ENCODE data around the gene OIP5.
"Not testable (repeated sequence)": the region's sequence is repeated elsewhere in the genome, so short reads cannot be mapped to it uniquely, and the experiment has no call there.

The OIP5 gene

DNA sequence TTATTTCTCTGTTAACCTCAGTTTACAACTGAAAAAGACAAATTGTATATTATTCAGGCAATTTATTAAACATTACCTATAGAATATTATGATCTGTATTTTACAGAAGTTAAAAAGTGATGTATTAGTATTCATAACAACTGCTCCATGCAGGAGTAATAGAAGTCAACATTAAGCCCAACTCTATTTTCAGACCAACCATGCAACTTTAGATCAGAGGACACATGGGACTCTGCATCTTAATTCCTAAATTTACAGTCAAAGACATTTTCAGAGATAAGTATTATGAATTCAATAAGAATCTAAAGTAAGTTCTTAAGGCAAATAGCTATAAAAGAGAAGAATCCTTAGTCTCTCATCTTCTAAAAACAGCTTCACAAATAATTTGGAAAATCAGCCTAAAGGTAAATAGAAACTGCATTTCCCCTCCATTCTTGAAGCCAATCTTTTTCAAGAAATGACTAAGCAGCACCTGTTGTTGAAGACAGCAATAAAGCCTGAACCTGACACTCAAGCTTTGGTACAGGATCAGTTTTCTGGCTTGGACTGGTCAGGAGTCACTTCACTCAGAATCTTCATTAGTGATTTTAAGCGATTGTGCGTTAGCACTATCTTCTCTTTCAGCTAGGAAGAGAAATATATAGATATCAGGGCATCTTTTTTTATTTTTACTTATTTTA is 23.0 kb downstream of the OIP5 start:
- H3K9ac ChIP-seq (ENCODE audit: low read length), result no peak overlapping the region
- TF ChIP-seq, protein P1, sequence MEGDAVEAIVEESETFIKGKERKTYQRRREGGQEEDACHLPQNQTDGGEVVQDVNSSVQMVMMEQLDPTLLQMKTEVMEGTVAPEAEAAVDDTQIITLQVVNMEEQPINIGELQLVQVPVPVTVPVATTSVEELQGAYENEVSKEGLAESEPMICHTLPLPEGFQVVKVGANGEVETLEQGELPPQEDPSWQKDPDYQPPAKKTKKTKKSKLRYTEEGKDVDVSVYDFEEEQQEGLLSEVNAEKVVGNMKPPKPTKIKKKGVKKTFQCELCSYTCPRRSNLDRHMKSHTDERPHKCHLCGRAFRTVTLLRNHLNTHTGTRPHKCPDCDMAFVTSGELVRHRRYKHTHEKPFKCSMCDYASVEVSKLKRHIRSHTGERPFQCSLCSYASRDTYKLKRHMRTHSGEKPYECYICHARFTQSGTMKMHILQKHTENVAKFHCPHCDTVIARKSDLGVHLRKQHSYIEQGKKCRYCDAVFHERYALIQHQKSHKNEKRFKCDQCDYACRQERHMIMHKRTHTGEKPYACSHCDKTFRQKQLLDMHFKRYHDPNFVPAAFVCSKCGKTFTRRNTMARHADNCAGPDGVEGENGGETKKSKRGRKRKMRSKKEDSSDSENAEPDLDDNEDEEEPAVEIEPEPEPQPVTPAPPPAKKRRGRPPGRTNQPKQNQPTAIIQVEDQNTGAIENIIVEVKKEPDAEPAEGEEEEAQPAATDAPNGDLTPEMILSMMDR (IDR thresholded peaks at IDR 0.05; ENCODE audit: low read depth, low read length), result no peak
- no peak for TF ChIP-seq EZH2phosphoT487 (IDR thresholded peaks at IDR 0.05; ENCODE audit: low read depth)
- H3K4me1 ChIP-seq (ENCODE audit: low read length), result peaks cover 11% of the 10 kb centered on the region
- no peaks in the 10 kb centered on the region for H3K79me2 ChIP-seq (ENCODE audit: low read length)
- H2AFZ ChIP-seq (ENCODE audit: low read depth, low read length), result no peak overlapping the region
- H3K4me2 ChIP-seq (ENCODE audit: low read length), result peak overlapping the region; percentile 34
- no peaks in the 10 kb centered on the region for H3K9me3 ChIP-seq (ENCODE audit: insufficient read depth, low read length)
- no peaks in the 10 kb centered on the region for H3K27me3 ChIP-seq (ENCODE audit: low read depth, low read length)
- H4K20me1 ChIP-seq (ENCODE audit: insufficient read depth, low read length), result peaks cover 9% of the 10 kb centered on the region
- H3K36me3 ChIP-seq (replicated peaks; ENCODE audit: low read depth, low read length), result peaks cover 18% of the 10 kb centered on the region
- no peak overlapping the region for H3K4me3 ChIP-seq (ENCODE audit: low read length)
- H3K27ac ChIP-seq (ENCODE audit: low read length), result peak overlapping the region; percentile 25

DNA sequence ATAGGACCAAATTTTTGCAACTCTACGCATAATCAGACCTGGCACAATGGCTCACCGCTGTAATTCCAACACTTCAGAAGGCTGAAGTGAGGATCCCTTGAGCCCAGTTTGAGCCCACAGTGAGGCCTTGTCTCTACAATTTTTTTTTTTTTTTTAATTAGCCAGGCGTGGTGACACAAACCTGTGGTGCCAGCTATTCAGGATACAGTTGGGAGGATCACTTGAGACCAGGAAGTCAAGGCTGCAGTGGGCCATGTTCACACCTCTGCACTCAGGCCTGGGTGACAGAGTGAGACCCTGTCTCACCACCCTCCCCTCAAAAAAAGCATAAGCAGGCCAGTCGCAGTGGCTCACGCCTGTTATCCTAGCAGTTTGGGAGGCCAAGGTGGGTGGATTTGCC is 24.7 kb downstream of the OIP5 start:
- Histone ChIP-seq H3K4me3 (ENCODE audit: low read length) (no peak overlapping the region), H3K27me3 (ENCODE audit: low read depth, low read length) (no peaks in the 10 kb centered on the region), H3K36me3 (replicated peaks; ENCODE audit: low read depth, low read length) (peaks cover 14% of the 10 kb centered on the region), H3K9me3 (ENCODE audit: insufficient read depth, low read length) (no peaks in the 10 kb centered on the region), H3K4me2 (ENCODE audit: low read length) (no peak overlapping the region), H3K4me1 (ENCODE audit: low read length) (peaks cover 14% of the 10 kb centered on the region), H3K27ac (ENCODE audit: low read length) (no peak overlapping the region), H3K79me2 (ENCODE audit: low read length) (peaks cover 4% of the 10 kb centered on the region; the same call in 1 of the 2 replicates), H4K20me1 (ENCODE audit: insufficient read depth, low read length) (peaks cover 12% of the 10 kb centered on the region), H3K9ac (ENCODE audit: low read length) (no peak overlapping the region), H2AFZ (ENCODE audit: low read depth, low read length) (no peak overlapping the region)
- TF ChIP-seq, protein P1 (IDR thresholded peaks at IDR 0.05; ENCODE audit: low read depth, low read length), result no peak
- no peak for TF ChIP-seq EZH2phosphoT487 (IDR thresholded peaks at IDR 0.05; ENCODE audit: low read depth)

DNA sequence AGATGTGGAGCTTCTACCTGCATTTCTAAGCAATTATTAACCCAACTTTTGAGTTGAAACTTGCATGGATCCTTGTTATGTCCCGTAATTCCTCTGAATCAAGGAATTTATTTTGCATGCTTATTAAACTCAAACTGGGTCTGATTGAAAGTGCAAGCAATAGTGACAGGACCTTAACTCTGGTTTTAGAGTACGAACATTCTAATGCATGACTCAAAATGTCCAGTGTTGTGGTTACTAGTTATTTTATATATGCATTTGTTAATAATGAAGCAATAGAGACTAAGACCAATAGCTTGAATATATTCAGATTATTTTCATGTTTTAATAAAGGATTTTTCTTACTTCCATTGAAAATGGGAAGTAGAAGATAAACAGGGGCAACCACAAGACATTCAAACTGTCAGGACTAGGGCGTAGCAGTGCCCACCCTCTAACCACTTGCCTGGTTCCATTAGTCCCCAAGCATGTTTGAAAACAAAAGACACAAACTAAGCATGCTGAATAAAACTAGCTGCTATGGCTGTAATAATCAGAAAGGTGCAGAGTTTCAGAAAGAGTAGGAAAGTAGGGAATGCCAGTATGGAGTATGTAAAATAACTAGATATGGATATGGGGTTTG is 28.1 kb downstream of the OIP5 start:
- Histone ChIP-seq H3K4me1 (ENCODE audit: low read length) (peaks cover 5% of the 10 kb centered on the region), H3K9ac (ENCODE audit: low read length) (no peak overlapping the region), H3K79me2 (ENCODE audit: low read length) (peaks cover 8% of the 10 kb centered on the region; the same call in 1 of the 2 replicates), H3K36me3 (replicated peaks; ENCODE audit: low read depth, low read length) (peaks cover 8% of the 10 kb centered on the region), H3K9me3 (ENCODE audit: insufficient read depth, low read length) (no peaks in the 10 kb centered on the region), H3K27ac (ENCODE audit: low read length) (no peak overlapping the region), H3K4me3 (ENCODE audit: low read length) (no peak overlapping the region), H2AFZ (ENCODE audit: low read depth, low read length) (no peak overlapping the region), H4K20me1 (ENCODE audit: insufficient read depth, low read length) (peaks cover 4% of the 10 kb centered on the region; the same call in 1 of the 2 replicates), H3K27me3 (ENCODE audit: low read depth, low read length) (no peaks in the 10 kb centered on the region), H3K4me2 (ENCODE audit: low read length) (no peak overlapping the region)
- TF ChIP-seq, protein P1 (IDR thresholded peaks at IDR 0.05; ENCODE audit: low read depth, low read length), result no peak
- TF ChIP-seq EZH2phosphoT487 (IDR thresholded peaks at IDR 0.05; ENCODE audit: low read depth), result no peak

DNA sequence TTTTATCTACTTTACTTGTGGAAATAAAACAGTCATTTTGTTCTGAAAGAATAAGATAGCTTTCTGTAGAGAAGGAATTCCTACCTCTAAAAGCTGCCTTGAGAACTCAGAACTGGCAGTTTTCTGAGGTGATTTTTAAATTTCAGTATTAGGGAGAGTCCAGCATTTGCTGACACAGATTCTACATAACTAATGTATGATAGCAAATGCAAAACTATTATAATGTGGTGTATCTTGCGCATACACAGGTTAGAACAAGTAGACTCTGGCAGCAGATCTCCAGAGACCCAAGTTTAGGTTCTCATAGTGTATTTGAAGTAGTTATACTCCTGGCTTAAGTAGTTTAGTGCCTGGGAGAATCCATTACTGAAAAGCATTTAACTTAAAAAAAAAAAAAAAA is 30.8 kb downstream of the OIP5 start:
- Histone ChIP-seq H3K27ac (ENCODE audit: low read length) (no peak overlapping the region), H3K9ac (ENCODE audit: low read length) (no peak overlapping the region), H3K79me2 (ENCODE audit: low read length) (peaks cover 11% of the 10 kb centered on the region), H3K4me3 (ENCODE audit: low read length) (no peak overlapping the region), H2AFZ (ENCODE audit: low read depth, low read length) (no peak overlapping the region), H3K36me3 (replicated peaks; ENCODE audit: low read depth, low read length) (peaks cover 10% of the 10 kb centered on the region), H3K4me2 (ENCODE audit: low read length) (no peak overlapping the region), H3K4me1 (ENCODE audit: low read length) (0 out of 2 replicates have a peak, but pooled peaks cover 3% of the 10 kb centered on the region), H3K9me3 (ENCODE audit: insufficient read depth, low read length) (no peaks in the 10 kb centered on the region), H3K27me3 (ENCODE audit: low read depth, low read length) (no peaks in the 10 kb centered on the region), H4K20me1 (ENCODE audit: insufficient read depth, low read length) (peaks cover 3% of the 10 kb centered on the region; the same call in 1 of the 2 replicates)
- TF ChIP-seq, protein P1 (IDR thresholded peaks at IDR 0.05; ENCODE audit: low read depth, low read length), result no peak
- TF ChIP-seq EZH2phosphoT487 (IDR thresholded peaks at IDR 0.05; ENCODE audit: low read depth), result no peak

GRCh38 chr15:41301139-41301538 is 31.3 kb downstream of the OIP5 start:
- H3K4me2 ChIP-seq (ENCODE audit: low read length); H3K36me3 ChIP-seq (replicated peaks; ENCODE audit: low read depth, low read length); H3K4me3 ChIP-seq (ENCODE audit: low read length); H3K9ac ChIP-seq (ENCODE audit: low read length); H3K27me3 ChIP-seq (ENCODE audit: low read depth, low read length); H4K20me1 ChIP-seq (ENCODE audit: insufficient read depth, low read length); H3K9me3 ChIP-seq (ENCODE audit: insufficient read depth, low read length); H3K4me1 ChIP-seq (ENCODE audit: low read length); H2AFZ ChIP-seq (ENCODE audit: low read depth, low read length); H3K27ac ChIP-seq (ENCODE audit: low read length): not testable (repeated sequence)
- H3K79me2 ChIP-seq (ENCODE audit: low read length), result peaks cover 12% of the 10 kb centered on the region

Data from OCI-LY3 (cell line).